SK-N-SH (cell line): ENCODE data around the gene CDH4.
"Not testable (repeated sequence)": the region's sequence is repeated elsewhere in the genome, so short reads cannot be mapped to it uniquely, and the experiment has no call there.

ENCODE experiments used
- CHD2 ChIP-seq: fragments of 150-350 bp; IDR thresholded peaks from 2 replicates; pipeline ENCODE4 v1.6.1; 2018; ENCODE audit warnings: low read length; ENCODE audit not compliant: partially characterized antibody
- CTCF ChIP-seq: fragments of 200-600 bp; sonication (generic); IDR thresholded peaks from 2 replicates; pipeline ENCODE4 v1.6.1; 2017; ENCODE audit warnings: antibody characterized with exemption, mild to moderate bottlenecking, moderate library complexity
- FOXM1 ChIP-seq: IDR thresholded peaks from 2 replicates; pipeline ENCODE4 v1.4.0; 2012; ENCODE audit warnings: low read depth, mild to moderate bottlenecking
- GATA2 ChIP-seq: sonication (generic); formaldehyde crosslinking; IDR thresholded peaks from 2 replicates; pipeline ENCODE4 v1.5.0; 2020; ENCODE audit warnings: mild to moderate bottlenecking, missing genetic modification reagents
- IRF3 ChIP-seq: fragments of 150-350 bp; IDR thresholded peaks from 2 replicates; pipeline ENCODE4 v1.6.1; 2016; ENCODE audit warnings: mild to moderate bottlenecking, low read depth, low read length
- JUND ChIP-seq: IDR thresholded peaks from 2 replicates; pipeline ENCODE4 v1.4.0; 2012
- MXI1 ChIP-seq: IDR thresholded peaks from 2 replicates; pipeline ENCODE4 v1.6.1; 2012; ENCODE audit warnings: mild to moderate bottlenecking, low read depth, low read length, improper control_type of control experiment
- POLR2AphosphoS5 ChIP-seq: IDR thresholded peaks from 2 replicates; pipeline ENCODE4 v1.6.1; 2012; ENCODE audit warnings: low read depth, low read length
- SIN3A ChIP-seq: IDR thresholded peaks from 2 replicates; pipeline ENCODE4 v1.6.1; 2012; ENCODE audit warnings: low read depth, mild to moderate bottlenecking, low read length, moderate library complexity, borderline replicate concordance
- SMC3 ChIP-seq: IDR thresholded peaks from 2 replicates; pipeline ENCODE4 v1.6.1; 2012; ENCODE audit warnings: low read depth, low read length, improper control_type of control experiment
- TCF12 ChIP-seq: IDR thresholded peaks from 2 replicates; pipeline ENCODE4 v1.4.0; 2012
- USF1 ChIP-seq: IDR thresholded peaks from 2 replicates; pipeline ENCODE4 v1.4.0; 2012; ENCODE audit warnings: low read depth, borderline replicate concordance
- YY1 ChIP-seq: IDR thresholded peaks from 2 replicates; pipeline ENCODE4 v1.4.0; 2012; ENCODE audit warnings: low read depth, mild to moderate bottlenecking

- TF ChIP-seq POLR2AphosphoS5; CTCF; TCF12; USF1; SMC3; YY1; JUND; SIN3A; CHD2; IRF3; MXI1; GATA2 (CRISPR knock-in tag); FOXM1: not testable (repeated sequence)
Measured at GRCh38 chr20:61971595-61971994, 719.5 kb downstream of the CDH4 start.
